Breast epithelium (tissue), 3 donors: Measurements from ENCODE around the gene ICAM5.

Source experiments
- POLR2AphosphoS5 ChIP-seq, 3 donors: sonication (generic); formaldehyde crosslinking; IDR thresholded peaks; one replicate each; pipeline ENCODE4 v1.6.1; 2017; ENCODE audit warnings: antibody characterized with exemption in 3 of 3
- TF ChIP-seq, protein P1 (sequence below), 3 donors: fragments of 450-650 bp; IDR thresholded peaks; one replicate each; pipeline ENCODE4 v1.5.1; 2016 to 2017; ENCODE audit warnings: antibody characterized with exemption in 3 of 3, mild to moderate bottlenecking in 3 of 3, moderate library complexity in 3 of 3

- TF ChIP-seq, protein P1, sequence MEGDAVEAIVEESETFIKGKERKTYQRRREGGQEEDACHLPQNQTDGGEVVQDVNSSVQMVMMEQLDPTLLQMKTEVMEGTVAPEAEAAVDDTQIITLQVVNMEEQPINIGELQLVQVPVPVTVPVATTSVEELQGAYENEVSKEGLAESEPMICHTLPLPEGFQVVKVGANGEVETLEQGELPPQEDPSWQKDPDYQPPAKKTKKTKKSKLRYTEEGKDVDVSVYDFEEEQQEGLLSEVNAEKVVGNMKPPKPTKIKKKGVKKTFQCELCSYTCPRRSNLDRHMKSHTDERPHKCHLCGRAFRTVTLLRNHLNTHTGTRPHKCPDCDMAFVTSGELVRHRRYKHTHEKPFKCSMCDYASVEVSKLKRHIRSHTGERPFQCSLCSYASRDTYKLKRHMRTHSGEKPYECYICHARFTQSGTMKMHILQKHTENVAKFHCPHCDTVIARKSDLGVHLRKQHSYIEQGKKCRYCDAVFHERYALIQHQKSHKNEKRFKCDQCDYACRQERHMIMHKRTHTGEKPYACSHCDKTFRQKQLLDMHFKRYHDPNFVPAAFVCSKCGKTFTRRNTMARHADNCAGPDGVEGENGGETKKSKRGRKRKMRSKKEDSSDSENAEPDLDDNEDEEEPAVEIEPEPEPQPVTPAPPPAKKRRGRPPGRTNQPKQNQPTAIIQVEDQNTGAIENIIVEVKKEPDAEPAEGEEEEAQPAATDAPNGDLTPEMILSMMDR (IDR thresholded peaks at IDR 0.05), result no peak
- no peak for TF ChIP-seq POLR2AphosphoS5 (IDR thresholded peaks at IDR 0.05)
Observed at GRCh38 chr19:10338940-10339339, 49.2 kb downstream of the ICAM5 start.
